HCT116 (cell line): ENCODE results near the gene TRIM66.

Experiments used
- CEBPB ChIP-seq: IDR thresholded peaks from 2 replicates; pipeline ENCODE4 v1.6.1; 2012; ENCODE audit warnings: low read depth
- ELF1 ChIP-seq: IDR thresholded peaks from 2 replicates; pipeline ENCODE4 v1.6.1; 2012; ENCODE audit warnings: low read depth, borderline replicate concordance
- EZH2 ChIP-seq: fragments of 200-600 bp; sonication (generic); IDR thresholded peaks from 2 replicates; pipeline ENCODE4 v1.6.1; 2017; ENCODE audit warnings: antibody characterized with exemption, mixed run types
- FOSL1 ChIP-seq: IDR thresholded peaks from 2 replicates; pipeline ENCODE4 v1.6.1; 2012; ENCODE audit warnings: low read depth
- JUND ChIP-seq: IDR thresholded peaks from 2 replicates; pipeline ENCODE4 v1.6.1; 2012
- POLR2A ChIP-seq: IDR thresholded peaks from 2 replicates; pipeline ENCODE4 v1.7.0; 2011; ENCODE audit warnings: borderline replicate concordance; ENCODE audit not compliant: insufficient read depth, insufficient read length; ENCODE audit errors: extremely low read depth
- POLR2AphosphoS5 ChIP-seq: IDR thresholded peaks from 2 replicates; pipeline ENCODE4 v1.6.1; 2011; ENCODE audit warnings: mild to moderate bottlenecking, low read depth, low read length, moderate library complexity
- RAD21 ChIP-seq: IDR thresholded peaks from 2 replicates; pipeline ENCODE4 v1.6.1; 2012; ENCODE audit warnings: low read depth, mild to moderate bottlenecking
- SP1 ChIP-seq: IDR thresholded peaks from 2 replicates; pipeline ENCODE4 v1.6.1; 2012; ENCODE audit warnings: low read depth
- SRF ChIP-seq: IDR thresholded peaks from 2 replicates; pipeline ENCODE4 v1.6.1; 2012; ENCODE audit warnings: low read depth
- YY1 ChIP-seq: IDR thresholded peaks from 2 replicates; pipeline ENCODE4 v1.6.1; 2011; ENCODE audit warnings: low read length, low read depth, moderate library complexity, mild to moderate bottlenecking; ENCODE audit not compliant: insufficient replicate concordance; ENCODE audit errors: extremely low read depth
- ZFX ChIP-seq: fragments of 450-650 bp; IDR thresholded peaks from 2 replicates; pipeline ENCODE4 v1.6.1; 2017
- ZNF274 ChIP-seq: fragments of 200-500 bp; sonication (Bioruptor generic); IDR thresholded peaks from 2 replicates; pipeline ENCODE4 v1.6.1; 2014; ENCODE audit warnings: mild to moderate bottlenecking, low read depth, low read length, inconsistent platforms
- TF ChIP-seq, protein P1 (sequence below), 3 experiments: fragments of 200-600 bp in 1 of 3; sonication (generic) in 1 of 3; IDR thresholded peaks in 2 of 3; conservative IDR thresholded peaks in 1 of 3; 2 replicates each; pipeline ENCODE4 v1.5.1; 2012 to 2017; ENCODE audit warnings: low read depth in 2 of 3, low read length in 2 of 3, antibody characterized with exemption in 1 of 3, borderline replicate concordance in 1 of 3, control low read depth in 1 of 3, mild to moderate bottlenecking in 1 of 3, mixed read lengths in 1 of 3, mixed run types in 1 of 3, moderate library complexity in 1 of 3; ENCODE audit not compliant: insufficient read depth in 1 of 3

DNA sequence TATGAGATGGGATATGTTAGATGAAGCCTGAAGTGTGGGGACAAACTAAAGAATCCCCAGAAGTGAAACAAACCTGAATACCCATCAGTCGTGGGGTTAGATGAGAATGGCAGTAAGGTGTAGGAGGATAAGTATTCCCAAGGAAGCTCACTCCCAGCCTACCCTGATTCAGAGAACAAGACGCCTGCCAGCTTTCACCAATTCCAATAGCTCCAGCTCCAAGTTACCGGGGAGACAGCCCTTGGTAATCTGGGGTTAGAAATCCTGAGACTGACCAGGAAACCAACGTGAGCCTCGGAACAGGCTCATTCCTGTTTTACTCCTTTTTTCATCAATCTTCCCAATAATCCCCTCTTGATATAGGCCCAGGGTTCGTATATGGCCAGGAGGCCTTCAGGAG, 46.6 kb upstream of the TRIM66 start:
- TF ChIP-seq, protein P1, sequence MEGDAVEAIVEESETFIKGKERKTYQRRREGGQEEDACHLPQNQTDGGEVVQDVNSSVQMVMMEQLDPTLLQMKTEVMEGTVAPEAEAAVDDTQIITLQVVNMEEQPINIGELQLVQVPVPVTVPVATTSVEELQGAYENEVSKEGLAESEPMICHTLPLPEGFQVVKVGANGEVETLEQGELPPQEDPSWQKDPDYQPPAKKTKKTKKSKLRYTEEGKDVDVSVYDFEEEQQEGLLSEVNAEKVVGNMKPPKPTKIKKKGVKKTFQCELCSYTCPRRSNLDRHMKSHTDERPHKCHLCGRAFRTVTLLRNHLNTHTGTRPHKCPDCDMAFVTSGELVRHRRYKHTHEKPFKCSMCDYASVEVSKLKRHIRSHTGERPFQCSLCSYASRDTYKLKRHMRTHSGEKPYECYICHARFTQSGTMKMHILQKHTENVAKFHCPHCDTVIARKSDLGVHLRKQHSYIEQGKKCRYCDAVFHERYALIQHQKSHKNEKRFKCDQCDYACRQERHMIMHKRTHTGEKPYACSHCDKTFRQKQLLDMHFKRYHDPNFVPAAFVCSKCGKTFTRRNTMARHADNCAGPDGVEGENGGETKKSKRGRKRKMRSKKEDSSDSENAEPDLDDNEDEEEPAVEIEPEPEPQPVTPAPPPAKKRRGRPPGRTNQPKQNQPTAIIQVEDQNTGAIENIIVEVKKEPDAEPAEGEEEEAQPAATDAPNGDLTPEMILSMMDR (IDR thresholded peaks at IDR 0.05 in 2 of 3, conservative IDR thresholded peaks at IDR 0.05 in 1 of 3; ENCODE audit: borderline replicate concordance in 1 of 3, insufficient read depth in 1 of 3, low read depth in 2 of 3, low read length in 2 of 3): no peak
- TF ChIP-seq CEBPB (no peak), SRF (no peak), JUND (no peak), EZH2 (no peak), ZFX (no peak), YY1 (no peak), ZNF274 (no peak), RAD21 (no peak), ELF1 (no peak), SP1 (no peak), POLR2AphosphoS5 (no peak), POLR2A (no peak), FOSL1 (no peak)
